Neural progenitor cell (in vitro differentiated cells): ENCODE data around the gene CCL3. TPM values are rescaled to one million over a fixed set of nuclear protein-coding genes. Genes with fewer than 3 reads are reported as not detected.
"Not testable (repeated sequence)": the region's sequence is repeated elsewhere in the genome, so short reads cannot be mapped to it uniquely, and the experiment has no call there.

Source experiments
- DNase-seq: peaks from one replicate; pipeline ENCODE4 v3.0.0-alpha.2; 2016; ENCODE audit warnings: low spot score
- H2AFZ ChIP-seq: fragments of 200-600 bp; sonication (generic); replicated peaks from 2 replicates; pipeline ENCODE4 v1.6.1; 2016; ENCODE audit warnings: antibody characterized with exemption
- H3F3A ChIP-seq: fragments of 200-600 bp; sonication (generic); 2 replicates; pipeline ENCODE4 v1.6.1; 2016; ENCODE audit warnings: antibody characterized with exemption, low read depth
- H3K27ac ChIP-seq: fragments of 200-600 bp; sonication (generic); 2 replicates; pipeline ENCODE4 v1.5.1; 2016; ENCODE audit warnings: mild to moderate bottlenecking
- H3K27me3 ChIP-seq: fragments of 200-600 bp; sonication (generic); 2 replicates; pipeline ENCODE4 v1.6.1; 2016; ENCODE audit warnings: mild to moderate bottlenecking, moderate library complexity
- H3K36me3 ChIP-seq: fragments of 200-600 bp; sonication (generic); 2 replicates; pipeline ENCODE4 v1.5.1; 2016
- H3K4me1 ChIP-seq: fragments of 200-600 bp; sonication (generic); 2 replicates; pipeline ENCODE4 v1.6.1; 2016; ENCODE audit warnings: mixed run types
- H3K4me2 ChIP-seq: fragments of 200-600 bp; sonication (generic); 2 replicates; pipeline ENCODE4 v1.6.1; 2016
- H3K4me3 ChIP-seq: fragments of 200-600 bp; sonication (generic); 2 replicates; pipeline ENCODE4 v1.5.1; 2016
- H3K79me2 ChIP-seq: fragments of 200-600 bp; sonication (generic); 2 replicates; pipeline ENCODE4 v1.6.1; 2016; ENCODE audit warnings: low read depth
- H3K9ac ChIP-seq: fragments of 200-600 bp; sonication (generic); 2 replicates; pipeline ENCODE4 v1.6.1; 2016
- H3K9me3 ChIP-seq: fragments of 200-600 bp; sonication (generic); 2 replicates; pipeline ENCODE4 v1.5.1; 2016; ENCODE audit warnings: low read depth
- H4K20me1 ChIP-seq: fragments of 200-600 bp; sonication (generic); 2 replicates; pipeline ENCODE4 v1.6.1; 2016; ENCODE audit warnings: low read depth
- H3K27ac Mint-ChIP-seq: 3 replicates; pipeline ENCODE4 v1.8.0; 2021; ENCODE audit warnings: mixed read lengths
- H3K27me3 Mint-ChIP-seq: 2 replicates; pipeline ENCODE4 v1.8.0; 2022; ENCODE audit warnings: low read depth, mild to moderate bottlenecking, inconsistent platforms, moderate library complexity, mixed read lengths; ENCODE audit not compliant: insufficient read depth
- H3K36me3 Mint-ChIP-seq: 3 replicates; pipeline ENCODE4 v1.8.0; 2021; ENCODE audit warnings: mixed read lengths
- H3K4me1 Mint-ChIP-seq: 3 replicates; pipeline ENCODE4 v1.8.0; 2021; ENCODE audit warnings: mixed read lengths
- H3K4me3 Mint-ChIP-seq: 3 replicates; pipeline ENCODE4 v1.8.0; 2021; ENCODE audit warnings: mild to moderate bottlenecking, moderate library complexity, mixed read lengths
- H3K9me3 Mint-ChIP-seq: 3 replicates; pipeline ENCODE4 v1.8.0; 2020; ENCODE audit warnings: mixed read lengths
- EZH2 ChIP-seq: fragments of 200-600 bp; sonication (generic); IDR thresholded peaks from 2 replicates; pipeline ENCODE4 v1.6.1; 2017; ENCODE audit warnings: antibody characterized with exemption, mild to moderate bottlenecking, moderate library complexity
- EZH2phosphoT487 ChIP-seq: fragments of 200-600 bp; sonication (generic); IDR thresholded peaks from 2 replicates; pipeline ENCODE4 v1.6.1; 2017; ENCODE audit warnings: antibody characterized with exemption
- total RNA-seq: library from RNA; depleted of rRNA; stranded (reverse); fragments of >200 nt; gene quantifications from 2 replicates; pipeline ENCODE4 v1.2.3, GENCODE V29; 2015; ENCODE audit warnings: low replicate concordance
- TF ChIP-seq, protein P1 (sequence below): fragments of 200-600 bp; sonication (generic); IDR thresholded peaks from 2 replicates; pipeline ENCODE4 v1.5.1; 2017; ENCODE audit warnings: antibody characterized with exemption, mild to moderate bottlenecking

CCL3 gene
- total RNA-seq, 1 donor from 2014 or later = not detected

DNA sequence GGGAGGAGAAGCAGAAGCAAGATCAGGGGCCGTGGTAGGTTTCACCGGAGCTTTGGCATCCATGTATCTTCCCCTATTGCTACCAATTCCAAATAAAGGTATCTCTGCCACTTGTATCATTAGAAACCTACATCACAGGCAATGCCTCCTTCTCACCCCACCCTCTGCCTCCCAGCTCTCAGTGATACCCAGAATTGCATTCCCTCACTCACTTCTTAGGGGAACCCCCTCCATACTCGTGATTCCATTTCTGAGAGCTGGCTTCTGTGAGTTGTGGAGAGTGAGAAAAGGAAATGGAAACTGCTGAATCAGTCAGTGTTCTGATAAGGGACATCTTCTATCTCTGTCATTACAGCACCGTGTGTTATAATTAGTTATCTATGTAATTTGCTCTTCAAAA is 2.3 kb upstream of the CCL3 start:
- Mint-ChIP-seq H3K36me3 (no peaks in the 10 kb centered on the region), H3K27ac (no peak overlapping the region), H3K4me1 (peaks cover 7% of the 10 kb centered on the region), H3K9me3 (no peaks in the 10 kb centered on the region), H3K4me3 (no peak overlapping the region), H3K27me3 (peaks cover 8% of the 10 kb centered on the region)
- no peak overlapping the region for H2AFZ ChIP-seq
- no peak overlapping the region for H3K9ac ChIP-seq
- H3K36me3 ChIP-seq = no peaks in the 10 kb centered on the region
- H3F3A ChIP-seq = no peaks in the 10 kb centered on the region
- no peak overlapping the region for H3K4me3 ChIP-seq
- H3K9me3 ChIP-seq = no peaks in the 10 kb centered on the region
- H4K20me1 ChIP-seq = no peaks in the 10 kb centered on the region
- H3K4me1 ChIP-seq = no peaks in the 10 kb centered on the region
- TF ChIP-seq, protein P1, sequence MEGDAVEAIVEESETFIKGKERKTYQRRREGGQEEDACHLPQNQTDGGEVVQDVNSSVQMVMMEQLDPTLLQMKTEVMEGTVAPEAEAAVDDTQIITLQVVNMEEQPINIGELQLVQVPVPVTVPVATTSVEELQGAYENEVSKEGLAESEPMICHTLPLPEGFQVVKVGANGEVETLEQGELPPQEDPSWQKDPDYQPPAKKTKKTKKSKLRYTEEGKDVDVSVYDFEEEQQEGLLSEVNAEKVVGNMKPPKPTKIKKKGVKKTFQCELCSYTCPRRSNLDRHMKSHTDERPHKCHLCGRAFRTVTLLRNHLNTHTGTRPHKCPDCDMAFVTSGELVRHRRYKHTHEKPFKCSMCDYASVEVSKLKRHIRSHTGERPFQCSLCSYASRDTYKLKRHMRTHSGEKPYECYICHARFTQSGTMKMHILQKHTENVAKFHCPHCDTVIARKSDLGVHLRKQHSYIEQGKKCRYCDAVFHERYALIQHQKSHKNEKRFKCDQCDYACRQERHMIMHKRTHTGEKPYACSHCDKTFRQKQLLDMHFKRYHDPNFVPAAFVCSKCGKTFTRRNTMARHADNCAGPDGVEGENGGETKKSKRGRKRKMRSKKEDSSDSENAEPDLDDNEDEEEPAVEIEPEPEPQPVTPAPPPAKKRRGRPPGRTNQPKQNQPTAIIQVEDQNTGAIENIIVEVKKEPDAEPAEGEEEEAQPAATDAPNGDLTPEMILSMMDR = no peak
- TF ChIP-seq EZH2 (no peak), EZH2phosphoT487 (no peak)
- DNase-seq = no peak
- H3K27me3 ChIP-seq = no peaks in the 10 kb centered on the region
- no peaks in the 10 kb centered on the region for H3K79me2 ChIP-seq
- no peak overlapping the region for H3K27ac ChIP-seq
- H3K4me2 ChIP-seq = no peak overlapping the region

DNA sequence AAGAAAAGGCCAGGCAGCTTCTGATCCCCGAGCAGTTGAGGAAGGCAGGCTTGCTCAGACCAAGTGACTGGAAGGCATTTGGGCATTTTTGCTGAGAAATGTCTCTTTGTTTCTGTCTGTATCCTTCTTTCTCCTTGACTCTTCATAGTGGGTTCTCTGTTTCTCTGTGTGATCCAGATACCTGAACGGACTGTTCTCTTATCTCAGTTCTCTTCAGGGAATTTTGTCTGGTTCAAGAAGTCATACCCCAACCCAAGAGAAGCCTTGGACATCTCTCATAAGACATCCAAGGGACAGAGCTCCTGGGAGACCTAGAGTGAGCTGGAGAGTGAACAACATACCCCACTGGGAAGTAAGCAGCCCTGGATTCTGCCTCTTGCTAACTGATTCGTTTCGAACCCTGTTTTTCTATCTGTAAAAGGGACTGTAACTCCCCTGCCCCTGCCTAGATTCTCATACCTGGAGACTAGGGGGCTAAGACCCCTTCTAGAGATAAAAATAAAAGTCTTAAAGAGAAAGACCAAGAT is 541 bp downstream of the CCL3 start:
- no peak overlapping the region for H3K27ac Mint-ChIP-seq
- Histone ChIP-seq H3F3A (no peaks in the 10 kb centered on the region), H3K36me3 (no peaks in the 10 kb centered on the region), H3K4me2 (no peak overlapping the region), H3K27ac (no peak overlapping the region), H3K9me3 (no peaks in the 10 kb centered on the region), H4K20me1 (no peaks in the 10 kb centered on the region), H3K4me1 (no peaks in the 10 kb centered on the region), H3K27me3 (no peaks in the 10 kb centered on the region), H3K79me2 (no peaks in the 10 kb centered on the region), H3K9ac (no peak overlapping the region), H2AFZ (no peak overlapping the region), H3K4me3 (no peak overlapping the region)
- H3K36me3 Mint-ChIP-seq = no peaks in the 10 kb centered on the region
- peaks cover 4% of the 10 kb centered on the region for H3K4me1 Mint-ChIP-seq
- no peak for DNase-seq
- no peak overlapping the region for H3K4me3 Mint-ChIP-seq
- H3K27me3 Mint-ChIP-seq = peaks cover 3% of the 10 kb centered on the region
- no peaks in the 10 kb centered on the region for H3K9me3 Mint-ChIP-seq
- TF ChIP-seq EZH2phosphoT487 (no peak), EZH2 (no peak)
- TF ChIP-seq, protein P1 = no peak

DNA sequence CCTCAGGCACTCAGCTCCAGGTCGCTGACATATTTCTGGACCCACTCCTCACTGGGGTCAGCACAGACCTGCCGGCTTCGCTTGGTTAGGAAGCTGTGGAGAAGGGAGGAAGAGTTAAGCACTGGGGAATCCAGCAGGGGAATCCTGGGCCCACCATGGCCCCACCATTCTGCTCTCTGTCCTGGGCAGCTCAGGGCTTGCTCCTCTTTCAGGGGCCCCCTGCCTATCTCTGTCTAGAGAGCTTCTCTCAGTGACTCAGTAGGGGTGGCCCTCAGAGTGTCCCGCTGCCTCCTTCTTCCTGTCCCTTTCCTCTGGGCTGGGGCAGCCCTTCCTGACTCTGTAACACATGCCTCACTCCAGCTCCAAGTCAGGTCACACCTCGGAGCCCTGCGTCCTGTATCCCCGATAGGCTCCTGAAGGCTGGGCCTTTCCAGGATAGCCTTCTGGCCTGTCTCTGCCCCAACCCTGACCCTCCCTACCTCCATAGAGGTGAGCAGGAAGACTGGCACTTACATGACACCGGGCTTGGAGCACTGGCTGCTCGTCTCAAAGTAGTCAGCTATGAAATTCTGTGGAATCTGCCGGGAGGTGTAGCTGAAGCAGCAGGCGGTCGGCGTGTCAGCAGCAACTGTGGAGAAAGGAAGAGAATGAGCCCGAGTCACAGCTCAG is 1.1 kb downstream of the CCL3 start:
- no peak overlapping the region for H2AFZ ChIP-seq
- H3K27me3 ChIP-seq = no peaks in the 10 kb centered on the region
- no peaks in the 10 kb centered on the region for H3K36me3 ChIP-seq
- no peak overlapping the region for H3K4me2 ChIP-seq
- no peak overlapping the region for H3K4me3 ChIP-seq
- no peaks in the 10 kb centered on the region for H3K36me3 Mint-ChIP-seq
- peaks cover 3% of the 10 kb centered on the region for H3K27me3 Mint-ChIP-seq
- H3K9me3 Mint-ChIP-seq = no peaks in the 10 kb centered on the region
- H3K4me1 Mint-ChIP-seq = peaks cover 4% of the 10 kb centered on the region
- H3K4me3 Mint-ChIP-seq = no peak overlapping the region
- TF ChIP-seq EZH2phosphoT487 (no peak), EZH2 (no peak)
- TF ChIP-seq, protein P1 = no peak
- no peak overlapping the region for H3K9ac ChIP-seq
- no peaks in the 10 kb centered on the region for H3K4me1 ChIP-seq
- H3K9me3 ChIP-seq = no peaks in the 10 kb centered on the region
- H3K27ac Mint-ChIP-seq = no peak overlapping the region
- H3K79me2 ChIP-seq = no peaks in the 10 kb centered on the region
- no peaks in the 10 kb centered on the region for H3F3A ChIP-seq
- H3K27ac ChIP-seq = no peak overlapping the region
- peak; percentile 8 for DNase-seq
- H4K20me1 ChIP-seq = no peaks in the 10 kb centered on the region

DNA sequence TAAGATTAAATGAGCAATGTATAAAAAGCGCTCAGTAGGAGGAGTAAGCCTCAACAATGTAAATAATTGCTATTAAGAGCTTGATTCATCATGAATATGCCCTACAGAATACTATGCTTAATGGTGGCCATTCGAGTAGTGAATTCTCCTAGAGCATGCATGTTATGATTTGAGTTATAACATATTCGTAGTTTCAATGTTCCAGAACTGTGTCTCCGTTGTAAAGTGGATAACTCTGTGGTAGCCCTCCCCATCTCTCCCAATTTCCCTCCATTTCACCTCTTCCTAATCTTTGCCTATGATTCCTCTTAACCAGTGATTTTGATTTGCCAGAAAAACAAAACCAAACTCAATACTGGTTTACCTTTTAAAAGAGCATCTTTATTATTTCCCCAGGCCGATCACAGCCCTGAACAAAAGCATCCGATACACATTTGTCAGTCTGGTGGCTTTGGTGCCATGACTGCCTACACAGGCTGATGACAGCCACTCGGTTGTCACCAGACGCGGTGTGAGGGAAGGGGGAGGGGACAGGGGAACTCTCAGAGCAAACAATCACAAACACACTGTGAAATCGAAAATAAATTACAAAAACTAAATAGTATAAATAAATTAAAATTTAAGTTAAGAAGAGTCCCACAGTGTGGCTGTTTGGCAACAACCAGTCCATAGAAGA is 1.9 kb downstream of the CCL3 start:
- H3K36me3 Mint-ChIP-seq, H3K27ac Mint-ChIP-seq, H3K9me3 Mint-ChIP-seq, H4K20me1 ChIP-seq, H3K4me2 ChIP-seq, H3K27me3 Mint-ChIP-seq, H3K4me1 ChIP-seq, H2AFZ ChIP-seq, H3K4me3 Mint-ChIP-seq, H3K9ac ChIP-seq, H3K9me3 ChIP-seq, DNase-seq, H3K79me2 ChIP-seq, H3K27me3 ChIP-seq, H3K4me3 ChIP-seq, H3K27ac ChIP-seq, H3K4me1 Mint-ChIP-seq, H3K36me3 ChIP-seq, H3F3A ChIP-seq: not testable (repeated sequence)

DNA sequence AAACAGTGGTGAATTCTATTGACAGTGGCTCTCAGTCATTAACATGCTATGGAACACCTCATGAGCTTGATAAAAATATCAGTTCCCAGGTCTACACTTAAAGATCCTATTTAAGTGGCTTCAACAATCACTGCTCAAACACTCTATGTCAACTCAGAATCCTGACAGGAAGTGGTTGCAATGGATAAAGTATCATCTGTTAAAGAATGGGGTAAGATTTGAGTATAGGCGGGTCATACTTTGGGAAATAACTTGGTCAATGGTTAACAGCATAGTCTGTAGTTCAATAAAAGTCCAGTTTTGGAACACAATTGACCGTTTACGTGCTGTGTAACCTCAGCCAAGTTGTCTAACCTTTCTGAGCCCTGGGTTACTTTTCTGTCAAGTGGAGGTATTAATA is 2.5 kb downstream of the CCL3 start:
- not testable (repeated sequence) for H3K9ac ChIP-seq, H3F3A ChIP-seq, H3K4me3 ChIP-seq, H3K4me2 ChIP-seq, H3K36me3 ChIP-seq, H3K9me3 Mint-ChIP-seq, H3K4me1 ChIP-seq, H3K4me1 Mint-ChIP-seq, H3K9me3 ChIP-seq, DNase-seq, H3K4me3 Mint-ChIP-seq, H3K27ac Mint-ChIP-seq, H3K27me3 ChIP-seq, H3K79me2 ChIP-seq, H4K20me1 ChIP-seq, H2AFZ ChIP-seq, H3K27me3 Mint-ChIP-seq, H3K27ac ChIP-seq, H3K36me3 Mint-ChIP-seq
